ENCODE data around the gene MBD2.
"Not testable (repeated sequence)": the region's sequence is repeated elsewhere in the genome, so short reads cannot be mapped to it uniquely, and the experiment has no call there.

Gene MBD2, protein sequence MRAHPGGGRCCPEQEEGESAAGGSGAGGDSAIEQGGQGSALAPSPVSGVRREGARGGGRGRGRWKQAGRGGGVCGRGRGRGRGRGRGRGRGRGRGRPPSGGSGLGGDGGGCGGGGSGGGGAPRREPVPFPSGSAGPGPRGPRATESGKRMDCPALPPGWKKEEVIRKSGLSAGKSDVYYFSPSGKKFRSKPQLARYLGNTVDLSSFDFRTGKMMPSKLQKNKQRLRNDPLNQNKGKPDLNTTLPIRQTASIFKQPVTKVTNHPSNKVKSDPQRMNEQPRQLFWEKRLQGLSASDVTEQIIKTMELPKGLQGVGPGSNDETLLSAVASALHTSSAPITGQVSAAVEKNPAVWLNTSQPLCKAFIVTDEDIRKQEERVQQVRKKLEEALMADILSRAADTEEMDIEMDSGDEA

DNA sequence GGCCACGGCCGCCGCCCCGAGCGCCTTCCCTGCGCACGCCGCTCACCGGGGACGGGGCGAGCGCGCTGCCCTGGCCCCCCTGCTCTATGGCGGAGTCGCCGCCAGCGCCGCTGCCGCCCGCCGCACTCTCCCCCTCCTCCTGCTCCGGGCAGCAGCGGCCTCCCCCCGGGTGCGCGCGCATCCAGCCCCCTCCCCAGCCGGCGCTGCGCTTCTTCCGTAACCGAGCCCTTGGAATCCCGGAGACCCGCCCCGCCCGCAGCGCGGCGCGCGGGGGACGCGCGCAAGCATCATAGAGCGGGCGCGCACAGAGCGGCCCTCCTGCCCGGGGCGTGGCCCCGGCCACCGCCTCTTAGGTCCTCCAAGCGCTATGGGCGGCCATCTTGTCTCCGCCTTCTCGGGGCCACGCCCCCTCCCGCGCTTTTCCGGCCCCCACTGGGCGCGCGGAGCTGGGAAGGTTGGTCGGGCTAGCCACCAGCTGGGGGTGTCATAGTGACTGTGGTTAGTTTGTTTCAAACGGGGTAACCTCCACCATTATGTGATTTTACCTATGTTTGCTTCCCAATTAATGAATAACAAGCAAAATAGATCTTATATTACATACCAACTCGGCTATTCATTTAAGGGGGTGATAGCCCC is at the start of gene MBD2:
MBD2 (minus strand) TSS at position 291 of the 636 bp plus-strand sequence; CDS start at position 181, 110 bp downstream.
- DNase-seq (ENCODE audit: low spot score), result peak; percentile 65

DNA sequence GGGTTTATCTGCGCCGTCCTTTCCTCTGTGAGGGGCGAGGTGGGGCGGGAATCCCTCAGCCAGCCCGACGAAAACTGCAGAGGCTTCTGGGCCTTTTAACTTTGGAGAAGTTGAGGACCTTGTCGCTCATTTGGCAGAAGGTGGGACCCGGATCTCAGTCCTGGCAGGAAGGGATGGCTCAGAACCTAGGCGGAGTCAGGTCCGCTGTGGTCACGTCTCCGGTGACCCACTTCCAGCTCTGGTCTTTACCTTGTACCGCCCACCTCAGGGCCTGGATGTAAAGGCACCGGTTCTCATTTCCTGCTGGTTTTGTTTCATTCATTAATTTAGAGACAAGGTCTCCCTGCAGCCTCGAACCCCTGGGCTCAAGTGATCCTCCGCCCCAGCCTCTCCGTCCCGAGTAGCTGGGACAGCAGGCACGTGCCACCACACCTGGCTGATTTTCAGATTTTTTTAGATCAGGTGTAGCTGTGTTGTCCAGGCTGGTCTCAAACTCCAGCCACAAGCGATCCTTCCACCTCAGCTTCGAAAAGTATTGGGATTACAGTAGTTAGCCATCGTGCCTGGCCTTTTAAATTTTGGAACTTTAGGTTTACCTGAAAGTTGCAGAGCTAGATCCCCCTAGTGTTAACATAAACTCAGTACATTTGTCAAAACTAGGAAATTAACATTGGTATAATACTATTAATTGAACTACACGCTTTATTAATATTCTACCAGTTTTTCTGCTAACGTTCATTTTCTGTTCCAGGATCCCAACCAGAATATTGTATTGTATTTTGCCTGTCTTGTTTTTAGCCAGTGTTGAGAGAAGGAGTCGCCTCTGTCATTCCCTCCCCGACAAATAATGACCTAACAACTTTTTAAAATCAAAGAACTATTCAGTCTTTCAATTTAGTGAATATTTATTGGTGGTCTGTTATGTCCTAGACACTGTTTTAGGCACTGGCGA is 45.7 kb upstream of the MBD2 start:
- peak; percentile 12 for DNase-seq (ENCODE audit: low spot score)

DNA sequence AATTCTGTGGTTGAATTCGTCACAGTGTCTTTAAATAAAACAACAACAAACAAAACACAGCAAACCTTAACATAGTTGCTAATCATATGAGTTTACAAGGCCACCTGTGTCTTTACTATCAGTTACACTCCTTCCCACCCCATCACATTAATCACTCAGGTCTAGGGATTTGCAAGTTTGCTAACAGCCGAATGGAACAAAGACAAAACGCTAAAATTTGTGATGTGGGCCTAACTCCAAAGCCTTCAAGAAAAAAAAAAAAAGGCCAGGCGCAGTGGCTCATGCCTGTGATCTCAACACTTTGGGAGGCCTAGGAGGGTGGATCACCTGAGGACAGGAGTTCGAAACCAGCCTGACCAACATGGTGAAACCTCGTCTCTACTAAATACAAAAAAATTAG is 44.3 kb upstream of the MBD2 start:
- no peak for DNase-seq (ENCODE audit: low spot score)

DNA sequence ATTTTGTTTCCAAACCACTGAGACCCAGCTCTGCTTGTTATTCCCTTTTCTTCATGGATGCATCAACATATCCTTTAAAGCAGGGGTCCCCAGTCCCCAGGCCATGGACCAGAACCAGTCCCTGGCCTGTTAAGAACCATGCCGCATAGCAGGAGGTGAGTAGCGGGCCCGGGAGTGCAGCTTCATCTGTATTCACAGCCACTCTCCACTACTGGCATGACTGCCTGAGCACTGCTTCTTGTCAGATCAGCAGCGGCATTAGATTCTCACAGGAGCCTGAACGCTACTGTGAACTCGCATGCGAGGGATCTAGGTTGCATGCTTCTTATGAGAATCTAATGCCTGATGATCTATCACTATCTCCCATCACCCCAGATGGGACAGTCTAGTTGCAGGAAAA is 43.2 kb upstream of the MBD2 start:
- no peak for DNase-seq (ENCODE audit: low spot score)

DNA sequence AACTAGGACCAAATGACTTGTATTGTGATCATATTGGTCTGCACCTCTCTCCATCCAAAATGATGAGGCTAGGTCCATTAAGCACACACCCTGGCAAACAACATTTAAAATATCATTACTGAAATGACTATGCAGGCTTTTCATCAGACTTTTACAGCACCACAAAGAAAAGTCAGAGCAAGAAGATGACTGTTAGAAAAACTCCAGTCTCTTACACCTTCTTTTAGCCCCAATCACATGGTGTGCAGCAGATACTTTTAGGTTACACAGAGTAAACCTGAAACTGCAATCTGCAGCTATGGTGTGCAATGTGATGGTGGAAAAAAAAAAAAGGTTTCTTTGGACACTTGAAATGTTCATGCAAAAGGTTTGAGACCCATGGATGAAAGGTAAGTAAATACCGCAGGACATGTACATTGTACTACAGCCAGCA is 39.5 kb upstream of the MBD2 start:
- DNase-seq (ENCODE audit: low spot score), result no peak

DNA sequence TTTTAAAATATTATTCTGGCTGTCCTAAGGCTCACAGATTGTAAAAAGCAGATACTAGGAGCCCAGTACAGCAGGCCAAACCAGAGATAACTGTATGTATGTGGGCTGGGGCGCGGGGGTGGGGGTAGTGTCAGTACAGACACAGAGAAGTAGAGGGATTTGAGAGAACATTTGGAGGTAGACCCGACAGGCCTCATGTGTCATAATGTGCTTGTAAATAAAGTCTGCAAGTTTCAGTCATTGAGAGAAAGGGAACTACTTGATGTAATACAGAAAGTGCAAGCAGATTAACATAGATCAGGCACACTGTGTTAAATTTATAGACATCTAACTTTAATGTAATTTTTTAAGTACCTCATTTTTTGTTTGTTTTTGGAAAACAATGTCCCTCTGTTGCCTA is 37.4 kb upstream of the MBD2 start:
- no peak for DNase-seq (ENCODE audit: low spot score)

DNA sequence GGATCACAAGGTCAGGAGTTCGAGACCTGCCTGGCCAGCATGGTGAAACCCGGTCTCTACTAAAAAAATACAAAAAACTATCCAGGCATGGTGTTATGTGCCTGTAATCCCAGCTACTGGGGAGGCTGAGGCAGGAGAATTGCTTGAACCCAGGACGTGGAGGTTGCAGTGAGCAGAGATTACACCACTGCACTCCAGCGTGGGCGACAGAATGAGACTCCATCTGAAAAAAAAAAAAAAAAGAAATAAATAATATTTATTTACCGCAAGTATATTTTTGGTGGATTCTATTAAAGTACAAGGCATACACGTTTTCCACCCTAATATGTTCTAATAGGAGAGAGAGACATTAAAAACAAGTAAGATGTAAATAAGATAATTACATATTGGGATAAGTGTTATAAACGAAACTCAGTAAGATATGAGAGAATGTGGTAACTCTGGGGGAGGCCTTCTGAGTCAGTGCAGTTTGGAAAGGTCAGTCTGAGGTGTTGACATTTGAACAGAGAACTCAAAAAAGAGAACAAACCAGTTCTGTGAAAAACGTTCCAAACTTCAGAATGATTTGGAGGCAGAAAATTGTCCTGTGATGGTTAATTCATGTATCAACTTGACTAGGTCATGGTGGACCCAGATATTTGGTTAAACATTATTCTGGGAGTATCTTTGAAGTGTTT is 36.1 kb upstream of the MBD2 start:
- no peak for DNase-seq (ENCODE audit: low spot score)

DNA sequence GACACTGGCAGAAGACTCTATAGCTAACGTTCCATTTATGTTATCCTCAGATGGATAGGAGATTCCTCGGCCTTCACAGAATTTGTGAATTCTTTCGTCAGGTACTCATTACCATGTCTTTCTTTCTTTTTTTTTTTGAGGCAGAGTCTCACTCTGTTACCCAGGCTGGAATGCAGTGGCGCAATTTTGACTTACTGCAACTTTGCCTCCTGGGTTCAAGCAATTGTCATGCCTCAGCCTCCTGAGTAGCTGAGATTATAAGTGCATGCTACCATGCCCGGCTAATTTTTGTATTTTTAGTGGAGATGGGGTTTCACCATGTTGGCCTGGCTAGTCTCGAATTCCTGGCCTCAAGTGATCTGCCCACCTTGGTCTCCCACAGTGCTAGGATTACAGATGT is 33.3 kb upstream of the MBD2 start:
- DNase-seq (ENCODE audit: low spot score), result not testable (repeated sequence)

DNA sequence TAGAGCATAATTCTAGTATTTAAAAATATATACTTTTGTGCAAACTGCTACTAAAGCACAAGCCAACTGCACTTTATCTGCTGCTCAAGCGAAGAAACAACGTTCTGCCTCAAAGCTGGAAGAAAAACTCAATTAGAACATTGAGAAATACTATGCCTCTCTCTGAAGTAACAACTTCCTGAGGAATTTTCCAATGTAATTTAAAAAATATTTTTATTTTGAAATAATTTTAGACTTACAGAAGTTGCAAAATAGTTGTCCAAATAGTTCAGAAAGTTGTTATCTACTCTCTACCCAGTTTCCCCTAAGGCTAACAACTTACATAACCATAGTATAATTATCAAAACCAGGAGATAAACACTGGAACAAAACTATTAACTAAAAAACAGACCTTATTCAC is 32.5 kb upstream of the MBD2 start:
- no peak for DNase-seq (ENCODE audit: low spot score)

DNA sequence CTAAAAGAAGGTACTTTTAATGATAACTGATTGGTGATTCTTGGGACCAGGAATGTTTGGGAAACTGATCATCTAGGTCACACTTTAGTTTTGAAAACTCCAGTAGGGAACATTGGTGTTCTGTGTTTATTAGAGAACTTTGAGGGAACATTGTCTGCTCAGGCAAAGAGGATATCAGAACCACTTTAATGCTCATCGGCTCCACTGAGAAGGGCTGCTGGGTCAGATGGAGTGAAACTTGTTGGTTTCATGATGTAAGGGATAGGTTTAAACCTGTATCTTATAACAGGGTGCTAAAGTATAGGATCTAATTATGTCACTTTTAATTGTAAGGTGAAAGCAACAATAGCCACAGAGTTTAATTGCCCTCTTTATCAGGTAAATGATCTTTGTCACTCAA is 30.7 kb upstream of the MBD2 start:
- no peak for DNase-seq (ENCODE audit: low spot score)

DNA sequence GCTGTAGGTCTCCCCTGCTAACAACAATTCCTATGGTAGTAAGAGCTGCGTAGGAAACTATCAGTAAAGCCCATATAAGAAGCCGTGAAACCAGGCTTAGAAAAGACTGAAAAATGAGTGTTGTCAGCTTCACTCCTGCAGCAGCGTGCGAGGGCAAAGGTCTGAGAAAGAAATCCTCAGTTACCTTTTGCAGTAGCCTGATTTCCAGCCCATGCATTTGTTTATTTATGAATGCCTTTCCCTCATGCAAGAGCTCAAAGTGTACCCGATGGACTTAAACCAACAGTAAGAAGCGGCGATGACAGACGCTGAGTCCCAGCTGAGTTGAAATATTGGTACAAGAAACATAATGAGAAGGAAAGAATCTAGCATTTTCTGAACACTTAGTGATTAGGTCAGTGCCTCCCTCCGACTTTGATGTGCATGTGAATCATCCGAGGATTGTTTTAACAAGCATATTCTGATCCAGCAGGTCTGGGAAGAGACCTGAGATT is 29.8 kb upstream of the MBD2 start:
- DNase-seq (ENCODE audit: low spot score), result peak; percentile 47

DNA sequence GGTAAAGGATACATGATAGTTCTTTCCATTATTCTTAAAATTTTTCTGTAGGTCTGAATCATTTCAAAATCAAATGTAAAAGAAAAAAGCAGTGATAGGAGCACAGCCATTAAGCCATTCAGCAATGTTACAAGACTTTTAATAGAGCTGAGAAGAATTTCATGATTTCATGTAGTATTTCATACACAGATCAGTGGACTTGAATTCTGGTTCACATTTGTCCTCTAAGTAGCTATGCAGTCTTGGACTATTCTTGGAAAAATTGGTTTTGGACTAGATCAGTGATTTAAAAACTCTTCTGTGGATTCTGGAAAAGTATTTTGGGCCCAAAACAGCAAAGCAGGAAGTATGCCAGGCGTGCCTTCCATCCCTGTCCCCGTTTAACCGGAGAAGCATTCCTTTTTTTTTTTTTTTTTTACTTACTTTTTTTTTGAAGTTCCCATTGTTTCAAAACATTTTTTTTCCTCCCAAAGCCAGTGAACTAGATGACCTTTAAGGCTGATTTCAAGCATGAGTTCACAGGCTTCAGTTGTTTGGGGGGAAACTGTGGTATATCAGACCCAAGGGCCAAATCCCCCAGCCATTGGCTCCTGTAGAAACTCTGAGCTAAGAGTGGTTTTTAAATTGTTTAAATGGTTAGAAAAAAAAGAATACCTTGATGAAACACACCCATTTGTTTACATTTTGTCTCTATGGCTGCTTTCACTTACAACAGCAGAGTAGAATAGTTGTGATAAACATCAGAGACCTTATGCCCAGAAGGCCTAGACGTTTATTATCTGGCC is 27.3 kb upstream of the MBD2 start:
- DNase-seq (ENCODE audit: low spot score), result no peak

DNA sequence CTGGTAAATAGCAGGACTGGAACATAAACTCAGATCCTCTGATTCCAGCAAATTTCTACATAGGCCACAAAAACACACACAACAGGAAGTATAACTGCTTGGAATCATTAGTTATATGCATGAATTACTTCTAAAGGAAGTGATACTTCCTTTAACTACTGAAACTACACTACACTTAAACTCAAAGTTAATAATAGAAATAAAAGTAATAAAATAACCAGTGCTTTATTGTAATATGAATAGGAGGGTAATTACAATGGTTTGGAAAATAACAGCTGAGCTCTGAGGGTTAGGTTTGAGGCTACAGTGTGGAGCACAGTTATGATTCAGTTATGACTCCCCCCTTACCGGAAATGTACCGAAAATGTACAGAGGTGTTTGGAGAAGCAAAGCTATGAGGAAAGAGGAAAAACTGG is 26.4 kb upstream of the MBD2 start:
- no peak for DNase-seq (ENCODE audit: low spot score)

DNA sequence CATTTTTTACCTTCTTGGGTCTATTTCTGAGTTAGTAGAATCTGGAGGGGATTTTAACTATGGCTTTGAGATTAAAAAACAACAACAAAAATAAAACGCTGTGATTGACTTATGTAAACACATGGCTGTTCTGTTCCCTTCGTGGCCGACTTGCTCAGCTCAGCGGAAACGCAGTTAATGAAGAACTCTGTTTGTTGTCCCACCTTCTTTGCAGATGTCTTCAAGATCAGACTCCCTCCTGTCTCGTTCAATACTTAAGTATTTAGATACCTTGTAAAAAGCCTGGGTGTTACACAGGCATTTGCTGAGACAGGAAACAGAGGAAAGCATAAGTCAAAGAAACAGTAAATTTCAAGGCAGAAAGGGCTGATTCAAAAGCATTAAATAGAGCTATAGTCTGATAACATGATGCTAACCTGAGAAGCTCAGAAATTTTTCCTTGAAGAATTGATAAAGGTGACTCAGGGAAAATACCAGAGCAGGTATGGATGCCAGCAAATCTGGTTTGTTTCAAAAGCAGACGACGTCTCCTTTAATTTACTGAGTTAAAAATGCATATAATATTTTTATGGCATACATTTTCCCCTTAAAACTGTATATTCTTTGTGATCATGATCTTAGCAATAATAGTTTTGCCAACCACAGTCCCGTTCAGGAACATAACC is 23.2 kb upstream of the MBD2 start:
- DNase-seq (ENCODE audit: low spot score), result no peak

DNA sequence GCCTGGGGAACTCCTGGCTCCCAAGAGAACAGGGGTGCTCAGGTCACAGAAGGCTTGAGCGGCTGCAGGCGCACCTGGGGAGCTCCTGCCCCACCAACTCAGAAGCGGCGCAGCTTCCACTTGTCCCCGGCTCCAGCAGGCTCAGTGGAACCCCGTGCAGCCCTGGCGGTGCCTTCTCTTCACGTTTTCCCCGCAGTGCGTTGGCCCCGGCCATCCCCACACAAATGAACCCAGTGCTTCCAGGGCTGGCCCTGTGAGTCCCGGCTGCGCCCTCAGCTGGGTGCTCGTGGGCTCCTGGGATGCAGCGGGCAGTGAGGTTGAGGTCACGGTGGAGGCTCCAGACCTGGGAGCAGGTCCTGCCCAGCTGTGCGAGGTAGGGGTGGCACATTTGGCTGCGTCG is 17.9 kb upstream of the MBD2 start:
- no peak for DNase-seq (ENCODE audit: low spot score)

DNA sequence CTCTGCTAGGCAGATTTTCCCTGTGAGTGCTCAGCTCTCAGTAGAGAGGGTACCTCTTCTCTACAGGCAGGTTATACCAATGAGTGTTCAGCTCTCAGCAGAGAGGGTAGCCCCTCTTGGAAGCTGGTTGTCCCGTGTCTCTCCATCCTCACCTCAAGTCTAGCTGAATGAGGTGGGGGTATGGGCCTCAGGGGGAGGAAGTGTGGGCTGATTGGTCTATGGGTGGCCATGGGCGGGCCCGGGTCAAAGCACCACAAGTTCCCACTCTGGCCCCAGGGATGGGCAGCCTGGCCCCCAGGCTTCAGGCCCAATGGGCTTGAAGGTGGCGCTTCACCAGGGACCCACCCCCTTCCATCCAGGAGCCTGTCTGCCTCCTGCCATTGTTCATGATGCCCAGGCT is 17.0 kb upstream of the MBD2 start:
- no peak for DNase-seq (ENCODE audit: low spot score)

DNA sequence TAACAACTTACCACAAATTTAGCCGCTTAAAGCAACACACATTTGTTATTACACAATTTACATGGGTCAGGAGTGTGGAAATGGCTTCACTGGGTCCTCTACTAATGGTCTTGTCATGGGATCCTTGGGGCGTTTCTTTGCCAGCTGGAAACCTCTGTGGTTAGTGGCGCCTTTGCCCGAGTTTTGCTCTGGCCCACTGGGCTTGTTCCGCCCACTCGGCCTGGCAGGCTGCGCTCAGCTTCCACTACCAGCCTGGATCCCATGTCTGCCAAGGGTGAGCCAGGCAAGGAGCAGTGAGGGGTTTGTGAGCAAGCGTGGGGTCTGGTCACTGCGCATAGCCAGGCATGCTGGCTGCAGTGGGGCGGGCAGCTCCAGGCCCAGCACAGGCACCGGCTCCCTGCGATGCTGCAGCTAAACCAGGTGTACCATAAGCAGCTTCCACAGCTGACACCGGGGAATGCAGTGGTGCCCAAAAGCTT is 16.2 kb upstream of the MBD2 start:
- DNase-seq (ENCODE audit: low spot score), result no peak

DNA sequence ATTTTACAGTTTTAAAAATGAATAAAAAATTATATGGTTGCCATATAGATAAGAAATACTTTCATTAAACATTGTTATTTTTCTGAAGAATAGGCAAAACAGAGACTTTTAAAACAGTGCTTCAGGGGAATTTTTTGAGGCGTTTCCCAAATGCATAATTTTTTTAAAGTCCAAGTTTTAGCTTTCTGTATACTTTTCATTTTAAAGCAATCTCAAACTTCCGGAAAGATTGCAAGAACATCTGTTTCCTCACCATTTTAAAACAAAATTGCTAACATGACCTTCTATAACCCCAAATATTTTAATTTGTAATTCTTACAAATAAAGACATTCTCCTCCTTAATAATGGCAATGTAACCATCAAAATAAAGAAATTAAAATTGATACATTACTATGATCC is 15.1 kb upstream of the MBD2 start:
- no peak for DNase-seq (ENCODE audit: low spot score)

DNA sequence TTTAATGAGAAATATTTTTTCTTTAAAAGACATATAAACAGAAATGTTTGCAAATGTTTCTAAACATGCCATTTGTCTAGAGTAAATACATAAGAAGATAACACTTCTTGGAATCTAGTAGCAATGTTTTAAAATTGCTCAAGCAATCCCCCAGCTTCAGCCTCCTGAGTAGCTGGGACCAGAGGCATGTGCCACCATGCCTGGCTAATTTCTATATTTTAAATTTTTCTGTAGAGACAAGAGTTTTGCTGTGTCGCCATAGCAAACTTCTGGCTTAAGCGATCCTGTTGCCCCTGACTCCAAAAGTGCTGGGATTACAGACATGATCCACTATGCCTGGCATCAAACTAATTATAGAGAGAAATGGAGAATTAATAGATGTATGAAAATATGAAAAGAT is 14.6 kb upstream of the MBD2 start:
- DNase-seq (ENCODE audit: low spot score), result no peak
